ENCODE results near the gene KCNJ15. TPM values are rescaled to one million over a fixed set of nuclear protein-coding genes. Genes with fewer than 3 reads are reported as not detected.
A peak's percentile ranks its signal among the peaks of the same experiment; 100 is the strongest.

KCNJ15 gene
- total RNA-seq, 1 donor from 2014 or later, result 17.5 TPM

DNA sequence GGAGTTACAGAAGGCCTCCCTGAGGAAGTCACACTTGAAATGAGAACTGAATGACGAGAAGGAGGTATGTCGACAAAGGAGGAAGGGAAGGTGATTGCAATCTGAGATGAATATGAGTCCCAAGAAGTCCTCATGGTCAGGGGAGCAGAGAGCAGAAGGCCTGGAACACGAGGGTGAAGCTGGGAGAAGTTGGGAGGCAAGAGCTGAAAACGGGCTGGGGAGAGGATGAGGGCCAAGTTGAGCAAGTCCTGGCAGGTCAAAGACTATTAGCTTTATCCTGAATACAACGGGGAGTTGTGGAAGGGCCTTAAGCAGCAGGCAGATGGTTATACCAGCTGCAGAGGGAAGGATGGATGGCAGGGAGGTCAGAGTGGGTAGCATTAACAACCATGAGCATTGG, 89.5 kb downstream of the KCNJ15 start:
- H3K4me3 ChIP-seq, result no peak overlapping the region
- peak overlapping the region in 1 of 2 donors; percentile 90 for H3K27ac ChIP-seq
- peak in 1 of 2 donors; percentile 52 for DNase-seq (ENCODE audit: low spot score in 2 of 2)
- H3K4me1 ChIP-seq, result peaks cover 11 to 51% of the 10 kb centered on the region in 2 donors
- H3K36me3 ChIP-seq, result no peaks in the 10 kb centered on the region
- TF ChIP-seq, protein P1, sequence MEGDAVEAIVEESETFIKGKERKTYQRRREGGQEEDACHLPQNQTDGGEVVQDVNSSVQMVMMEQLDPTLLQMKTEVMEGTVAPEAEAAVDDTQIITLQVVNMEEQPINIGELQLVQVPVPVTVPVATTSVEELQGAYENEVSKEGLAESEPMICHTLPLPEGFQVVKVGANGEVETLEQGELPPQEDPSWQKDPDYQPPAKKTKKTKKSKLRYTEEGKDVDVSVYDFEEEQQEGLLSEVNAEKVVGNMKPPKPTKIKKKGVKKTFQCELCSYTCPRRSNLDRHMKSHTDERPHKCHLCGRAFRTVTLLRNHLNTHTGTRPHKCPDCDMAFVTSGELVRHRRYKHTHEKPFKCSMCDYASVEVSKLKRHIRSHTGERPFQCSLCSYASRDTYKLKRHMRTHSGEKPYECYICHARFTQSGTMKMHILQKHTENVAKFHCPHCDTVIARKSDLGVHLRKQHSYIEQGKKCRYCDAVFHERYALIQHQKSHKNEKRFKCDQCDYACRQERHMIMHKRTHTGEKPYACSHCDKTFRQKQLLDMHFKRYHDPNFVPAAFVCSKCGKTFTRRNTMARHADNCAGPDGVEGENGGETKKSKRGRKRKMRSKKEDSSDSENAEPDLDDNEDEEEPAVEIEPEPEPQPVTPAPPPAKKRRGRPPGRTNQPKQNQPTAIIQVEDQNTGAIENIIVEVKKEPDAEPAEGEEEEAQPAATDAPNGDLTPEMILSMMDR (IDR thresholded peaks at IDR 0.05), result no peak
- intact Hi-C loops (cut with DNase I), result no loop called here
- no peaks in the 10 kb centered on the region for H3K9me3 ChIP-seq
- no peaks in the 10 kb centered on the region for H3K27me3 ChIP-seq

GRCh38 chr21:38349111-38349746, 92.4 kb downstream of the KCNJ15 start:
- Histone ChIP-seq H3K9me3 (no peaks in the 10 kb centered on the region), H3K4me1 (peaks cover 11 to 41% of the 10 kb centered on the region in 2 donors), H3K36me3 (no peaks in the 10 kb centered on the region), H3K27ac (peak overlapping the region; percentile 90 to 91), H3K4me3 (no peak overlapping the region), H3K27me3 (no peaks in the 10 kb centered on the region)
- intact Hi-C loops (cut with DNase I), result loop anchor here (1.0 kb wide), 1 partner anchor 8 kb away; no protein-coding TSS in a partner anchor
- TF ChIP-seq, protein P1 (IDR thresholded peaks at IDR 0.05), result no peak
- DNase-seq (ENCODE audit: low spot score in 2 of 2), result peak; percentile 29 to 82

DNA sequence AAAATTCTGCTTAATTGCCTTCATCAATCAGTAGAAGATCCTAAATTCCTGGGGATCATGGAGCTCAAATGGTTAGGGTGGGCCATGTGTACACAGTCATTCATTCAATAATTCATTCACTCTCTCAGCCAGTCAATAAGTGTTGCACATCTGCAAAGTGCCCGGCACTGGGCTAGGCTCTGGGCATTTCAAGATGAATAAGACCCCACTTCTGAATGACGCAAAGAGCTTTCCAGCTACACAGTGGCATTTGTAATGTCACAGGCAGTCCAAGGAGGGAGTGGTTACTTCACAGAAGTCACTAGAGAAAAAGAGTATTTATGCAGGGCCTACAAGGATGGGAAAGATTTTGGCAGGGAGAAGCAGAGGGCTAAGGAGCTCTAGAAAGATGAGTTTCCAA, 93.2 kb downstream of the KCNJ15 start:
- TF ChIP-seq, protein P1 (IDR thresholded peaks at IDR 0.05), result no peak
- Histone ChIP-seq H3K4me3 (no peak overlapping the region), H3K4me1 (peaks cover 8 to 37% of the 10 kb centered on the region in 2 donors), H3K9me3 (no peaks in the 10 kb centered on the region), H3K27me3 (no peaks in the 10 kb centered on the region), H3K27ac (peak overlapping the region; percentile 90 to 91), H3K36me3 (no peaks in the 10 kb centered on the region)
- no peak for DNase-seq (ENCODE audit: low spot score in 2 of 2)
- intact Hi-C loops (cut with DNase I), result loop anchor here (1.0 kb wide), 1 partner anchor 9 kb away; no protein-coding TSS in a partner anchor

- no peaks in the 10 kb centered on the region for H3K36me3 ChIP-seq
- intact Hi-C loops (cut with DNase I), result no loop called here
- DNase-seq (ENCODE audit: low spot score in 2 of 2), result no peak
- H3K9me3 ChIP-seq, result no peaks in the 10 kb centered on the region
- no peak overlapping the region for H3K4me3 ChIP-seq
- TF ChIP-seq, protein P1 (IDR thresholded peaks at IDR 0.05), result no peak
- H3K4me1 ChIP-seq, result peaks cover 8 to 37% of the 10 kb centered on the region in 2 donors
- H3K27me3 ChIP-seq, result no peaks in the 10 kb centered on the region
- H3K27ac ChIP-seq, result peak overlapping the region; percentile 90 to 91
Observed at GRCh38 chr21:38350684-38351083, 93.9 kb downstream of the KCNJ15 start.

- Histone ChIP-seq H3K9me3 (no peaks in the 10 kb centered on the region), H3K36me3 (no peaks in the 10 kb centered on the region), H3K27ac (peak overlapping the region; percentile 90 to 91), H3K4me1 (peaks cover 8 to 37% of the 10 kb centered on the region in 2 donors), H3K4me3 (no peak overlapping the region), H3K27me3 (no peaks in the 10 kb centered on the region)
- intact Hi-C loops (cut with DNase I), result no loop called here
- no peak for DNase-seq (ENCODE audit: low spot score in 2 of 2)
- TF ChIP-seq, protein P1 (IDR thresholded peaks at IDR 0.05), result no peak
Observed at GRCh38 chr21:38351176-38351959, 94.6 kb downstream of the KCNJ15 start.
